Liver (tissue), 3 donors: ENCODE data around the gene GRIA1.

ENCODE experiments used
- CTCF ChIP-seq: fragments of 150-350 bp; IDR thresholded peaks from 2 replicates; pipeline ENCODE4 v1.5.1; 2017; ENCODE audit warnings: improper control_type of control experiment, low read depth, low read length; ENCODE audit not compliant: missing input control
- EGR1 ChIP-seq, 2 donors: IDR thresholded peaks; 2 replicates each; pipeline ENCODE4 v1.6.1; 2016 to 2018; ENCODE audit warnings: antibody characterized with exemption in 2 of 2, low read depth in 2 of 2
- MAX ChIP-seq: IDR thresholded peaks from 2 replicates; pipeline ENCODE4 v1.6.1; 2016; ENCODE audit warnings: antibody characterized with exemption
- REST ChIP-seq: IDR thresholded peaks from 2 replicates; pipeline ENCODE4 v1.6.1; 2016; ENCODE audit warnings: antibody characterized with exemption, mild to moderate bottlenecking
- TAF1 ChIP-seq: conservative IDR thresholded peaks from 2 replicates; pipeline ENCODE4 v1.6.1; 2016; ENCODE audit warnings: antibody characterized with exemption, mild to moderate bottlenecking
- donor health status: healthy.
- donor health status: healthy.

- TF ChIP-seq CTCF (no peak), EGR1 (IDR thresholded peaks at IDR 0.05; ENCODE audit: low read depth in 2 of 2) (no peak), REST (no peak), MAX (no peak), TAF1 (no peak)
Measured at GRCh38 chr5:153601377-153601776, 110.9 kb downstream of the GRIA1 start.
